Tibial nerve (tissue), 3 donors: ENCODE data around the gene CDH12.

Experiments
- POLR2A ChIP-seq, 2 donors: fragments of 450-650 bp; IDR thresholded peaks; one replicate each; pipeline ENCODE4 v1.6.1; 2017; ENCODE audit warnings: antibody characterized with exemption in 2 of 2, mild to moderate bottlenecking in 2 of 2, moderate library complexity in 2 of 2
- TF ChIP-seq, protein P1 (sequence below), 5 experiments: fragments of 200-600 bp in 3 of 5; fragments of 450-650 bp in 2 of 5; sonication (generic) in 3 of 5; IDR thresholded peaks; one replicate each; pipeline ENCODE4 v1.5.1; 2016 to 2019; ENCODE audit warnings: antibody characterized with exemption in 5 of 5, mild to moderate bottlenecking in 3 of 5, moderate library complexity in 2 of 5

DNA sequence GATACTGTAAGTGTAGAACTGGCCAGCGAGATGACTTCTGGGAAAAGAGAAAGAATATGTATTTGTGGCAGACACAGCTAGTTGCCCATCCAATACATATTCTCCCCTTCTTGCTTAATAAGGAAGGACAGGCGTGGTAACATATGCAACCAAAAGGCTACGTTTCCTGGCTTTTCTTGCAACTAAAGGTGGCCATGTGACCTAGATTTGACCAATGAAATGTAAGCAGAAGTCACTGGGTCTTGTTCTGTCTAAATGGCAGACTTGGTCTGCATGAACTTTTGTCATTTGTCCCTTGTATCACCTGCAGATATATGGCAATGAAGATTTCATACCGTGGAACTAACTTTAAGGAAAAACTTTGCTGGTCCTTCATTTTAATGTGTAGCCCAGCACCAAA, 183.8 kb downstream of the CDH12 start:
- TF ChIP-seq POLR2A (IDR thresholded peaks at IDR 0.05), result no peak
- TF ChIP-seq, protein P1, sequence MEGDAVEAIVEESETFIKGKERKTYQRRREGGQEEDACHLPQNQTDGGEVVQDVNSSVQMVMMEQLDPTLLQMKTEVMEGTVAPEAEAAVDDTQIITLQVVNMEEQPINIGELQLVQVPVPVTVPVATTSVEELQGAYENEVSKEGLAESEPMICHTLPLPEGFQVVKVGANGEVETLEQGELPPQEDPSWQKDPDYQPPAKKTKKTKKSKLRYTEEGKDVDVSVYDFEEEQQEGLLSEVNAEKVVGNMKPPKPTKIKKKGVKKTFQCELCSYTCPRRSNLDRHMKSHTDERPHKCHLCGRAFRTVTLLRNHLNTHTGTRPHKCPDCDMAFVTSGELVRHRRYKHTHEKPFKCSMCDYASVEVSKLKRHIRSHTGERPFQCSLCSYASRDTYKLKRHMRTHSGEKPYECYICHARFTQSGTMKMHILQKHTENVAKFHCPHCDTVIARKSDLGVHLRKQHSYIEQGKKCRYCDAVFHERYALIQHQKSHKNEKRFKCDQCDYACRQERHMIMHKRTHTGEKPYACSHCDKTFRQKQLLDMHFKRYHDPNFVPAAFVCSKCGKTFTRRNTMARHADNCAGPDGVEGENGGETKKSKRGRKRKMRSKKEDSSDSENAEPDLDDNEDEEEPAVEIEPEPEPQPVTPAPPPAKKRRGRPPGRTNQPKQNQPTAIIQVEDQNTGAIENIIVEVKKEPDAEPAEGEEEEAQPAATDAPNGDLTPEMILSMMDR (IDR thresholded peaks at IDR 0.05), result no peak
